Endothelial cell of umbilical vein (primary cell): ENCODE measurements around the gene KLHDC9. TPM values are rescaled to one million over a fixed set of nuclear protein-coding genes. Genes with fewer than 3 reads are reported as not detected.

Source experiments
- BruUV-seq: library from RNA; stranded (reverse); fragments of 400-500 nt; replicated peaks from 2 replicates; lab custom pipeline; 2021; lab: Mats Ljungman, UMichigan
- CTCF ChIA-PET: fragments of 300-600, 350-600 bp; sonication (Branson Sonifier 250); formaldehyde crosslinking; loops from one replicate; lab custom pipeline; 2021; ENCODE audit warnings: antibody characterized with exemption, inconsistent platforms; lab: Charles Lee
- POLR2A ChIA-PET: fragments of 300-600, 350-600 bp; sonication (Branson Sonifier 250); formaldehyde crosslinking; loops from one replicate; lab custom pipeline; 2021; ENCODE audit warnings: antibody characterized with exemption, inconsistent platforms; lab: Charles Lee
- DNase-seq: peaks from one replicate; pipeline ENCODE4 v3.0.0-alpha.2; 2011; ENCODE audit warnings: low read depth, low spot score
- FAIRE-seq: peaks from 2 replicates; lab custom pipeline; 2011; peaks lifted over from hg19 to GRCh38; lab: Jason Lieb, UNC
- H2AFZ ChIP-seq: 2 replicates; pipeline ENCODE4 v1.6.0; 2012; ENCODE audit warnings: low read depth, low read length, control low read depth, inconsistent platforms
- H3K27ac ChIP-seq: 2 replicates; pipeline ENCODE4 v1.5.1; 2011; ENCODE audit warnings: low read depth, mild to moderate bottlenecking, control low read depth, low read length, moderate library complexity; ENCODE audit not compliant: insufficient read depth
- H3K27me3 ChIP-seq, 2 experiments: 2 replicates each; pipeline versions ENCODE4 v1.6.0 to v1.6.1; 2011; ENCODE audit warnings: low read length in 2 of 2, mixed read lengths in 1 of 2; ENCODE audit not compliant: control insufficient read depth in 2 of 2, insufficient read depth in 2 of 2
- H3K36me3 ChIP-seq, 2 experiments: 2 replicates in 1 of 2; 3 replicates in 1 of 2; pipeline ENCODE4 v1.5.1; 2011; ENCODE audit warnings: low read length in 2 of 2, mild to moderate bottlenecking in 1 of 2, moderate library complexity in 1 of 2; ENCODE audit not compliant: control insufficient read depth in 2 of 2, insufficient read depth in 2 of 2; ENCODE audit errors: extremely low read depth in 1 of 2
- H3K4me1 ChIP-seq: 3 replicates; pipeline ENCODE4 v1.5.1; 2011; ENCODE audit warnings: mild to moderate bottlenecking, low read length; ENCODE audit not compliant: control insufficient read depth, insufficient read depth; ENCODE audit errors: extremely low read depth
- H3K4me2 ChIP-seq: 2 replicates; pipeline ENCODE4 v1.6.1; 2011; ENCODE audit warnings: low read length, control low read depth, mixed read lengths; ENCODE audit not compliant: insufficient read depth
- H3K4me3 ChIP-seq, 3 experiments: fragments of 200-600 bp in 1 of 3; sonication (generic), shearing (Covaris generic) in 1 of 3; replicated peaks in 1 of 3; 2 replicates each; pipeline ENCODE4 v1.5.1; 2011 to 2016; ENCODE audit warnings: control low read depth in 3 of 3, low read length in 3 of 3, mild to moderate bottlenecking in 2 of 3, inconsistent platforms in 1 of 3, low read depth in 1 of 3, moderate library complexity in 1 of 3; ENCODE audit not compliant: insufficient read depth in 1 of 3
- H3K79me2 ChIP-seq: 2 replicates; pipeline ENCODE4 v1.6.0; 2012; ENCODE audit warnings: low read length, inconsistent platforms; ENCODE audit not compliant: control insufficient read depth, insufficient read depth
- H3K9ac ChIP-seq: replicated peaks from 2 replicates; pipeline ENCODE3; 2011; ENCODE audit warnings: low read length, control low read depth; ENCODE audit not compliant: insufficient read depth; ENCODE audit errors: extremely low read depth
- H3K9me1 ChIP-seq: replicated peaks from 3 replicates; pipeline ENCODE4 v1.6.0; 2011; ENCODE audit warnings: mild to moderate bottlenecking, low read length; ENCODE audit not compliant: control insufficient read depth, insufficient read depth; ENCODE audit errors: extremely low read depth
- H3K9me3 ChIP-seq: replicated peaks from 2 replicates; pipeline ENCODE4 v1.5.1; 2012; ENCODE audit warnings: low read length, inconsistent platforms; ENCODE audit not compliant: control insufficient read depth, insufficient read depth
- H4K20me1 ChIP-seq: replicated peaks from 2 replicates; pipeline ENCODE3; 2011; ENCODE audit warnings: mild to moderate bottlenecking, low read length; ENCODE audit not compliant: control insufficient read depth, insufficient read depth; ENCODE audit errors: extremely low read depth
- EZH2 ChIP-seq: IDR thresholded peaks from 2 replicates; pipeline ENCODE4 v1.6.1; 2012; ENCODE audit warnings: borderline replicate concordance, low read depth, mild to moderate bottlenecking, moderate library complexity, low read length, inconsistent platforms; ENCODE audit not compliant: severe bottlenecking
- FOS ChIP-seq: IDR thresholded peaks from 2 replicates; pipeline ENCODE4 v1.6.1; 2011; ENCODE audit warnings: mild to moderate bottlenecking, low read length, moderate library complexity, borderline replicate concordance; ENCODE audit not compliant: insufficient read depth
- GATA2 ChIP-seq: IDR thresholded peaks from 2 replicates; pipeline ENCODE4 v1.7.0; 2011; ENCODE audit warnings: low read depth, mild to moderate bottlenecking, moderate library complexity, mixed read lengths, low read length; ENCODE audit not compliant: insufficient read length, insufficient read depth
- JUN ChIP-seq: IDR thresholded peaks from 2 replicates; pipeline ENCODE4 v1.6.1; 2011; ENCODE audit warnings: borderline replicate concordance, low read depth; ENCODE audit not compliant: insufficient read length, insufficient read depth
- MAX ChIP-seq: IDR thresholded peaks from 2 replicates; pipeline ENCODE4 v1.6.1; 2011; ENCODE audit not compliant: insufficient read depth, insufficient read length
- MYC ChIP-seq: IDR thresholded peaks from one replicate; pipeline ENCODE4 v1.6.1; 2011; ENCODE audit warnings: mild to moderate bottlenecking, low read depth, low read length
- POLR2A ChIP-seq: IDR thresholded peaks from 2 replicates; pipeline ENCODE4 v1.6.1; 2012; ENCODE audit warnings: low read depth, mild to moderate bottlenecking, control low read depth, low read length
- POLR2AphosphoS5 ChIP-seq: IDR thresholded peaks from 2 replicates; pipeline ENCODE4 v1.6.1; 2012; ENCODE audit warnings: low read depth, mild to moderate bottlenecking, control low read depth, low read length, moderate library complexity; ENCODE audit not compliant: insufficient read depth
- dilution Hi-C: fragments of 300-500 bp; cut with MboI; formaldehyde crosslinking; loops from one replicate; pipeline ENCODE4 v1.15.0; 2019; ENCODE audit warnings: low sequenced_read_pairs; ENCODE audit not compliant: extremely low pct_ligation_motif_present
- intact Hi-C: fragments of 100-400 bp; cut with micrococcal nuclease; formaldehyde crosslinking; loops from one replicate; pipeline ENCODE4 v1.10.0; 2022
- polyA plus RNA-seq, 4 experiments: library from polyadenylated mRNA; depleted of rRNA in 3 of 4; stranded (reverse) in 3 of 4; unstranded in 1 of 4; fragments of >200 nt; gene quantifications; 2 replicates each; pipeline versions ENCODE4 v1.2.1 to v1.2.3, GENCODE V29; 2011 to 2012; ENCODE audit warnings: missing spikeins in 1 of 4
- total RNA-seq: library from RNA; stranded (reverse); gene quantifications from 2 replicates; pipeline ENCODE4 v1.2.3, GENCODE V29; 2021
- TF ChIP-seq, protein P1 (sequence below), 2 donors: IDR thresholded peaks; 1 replicate in 1 of 2; 2 replicates in 1 of 2; pipeline ENCODE4 v1.5.1; 2011; ENCODE audit warnings: low read length in 2 of 2, mild to moderate bottlenecking in 2 of 2, moderate library complexity in 2 of 2, control low read depth in 1 of 2, inconsistent platforms in 1 of 2, low read depth in 1 of 2; ENCODE audit not compliant: insufficient read depth in 1 of 2; ENCODE audit errors: extremely low read depth in 1 of 2

The KLHDC9 gene
- total and polyA plus RNA-seq, 2 donors (not counting 3 experiments of a cell fraction or from before 2014, with no cell fraction given) = 1.1 to 2.6 TPM

DNA sequence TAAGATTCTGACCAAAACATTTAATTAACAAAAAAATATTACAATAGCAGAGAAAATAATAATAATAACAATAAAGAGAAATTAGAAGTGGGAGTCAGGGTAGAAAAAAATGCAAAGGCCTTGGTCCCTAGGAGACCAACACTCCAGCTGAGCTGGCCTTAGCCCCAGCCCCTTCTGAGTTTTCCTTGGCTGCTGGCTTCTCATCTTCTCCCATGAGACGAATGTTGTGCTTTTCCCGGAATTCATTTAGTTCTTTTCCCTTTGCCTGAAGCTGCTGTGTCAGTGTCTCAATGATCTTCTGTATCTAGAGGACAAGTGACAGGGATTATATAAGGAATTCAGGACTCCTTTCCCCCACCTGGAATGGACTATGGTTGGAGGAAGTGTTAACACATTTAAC is 2.4 kb downstream of the KLHDC9 start:
- ChIA-PET CTCF (interaction anchor here (2.3 to 7.6 kb wide), 3 partner anchors 37 to 110 kb away, joined by 6 to 197 read pairs (median 34); no protein-coding TSS in a partner anchor), POLR2A (no interaction called here)
- intact Hi-C loops = no loop called here
- Histone ChIP-seq H4K20me1 (no peaks in the 10 kb centered on the region), H3K79me2 (peaks cover 28% of the 10 kb centered on the region), H3K27ac (no peak overlapping the region), H3K36me3 (peaks cover 9 to 11% of the 10 kb centered on the region in 2 experiments), H3K9me1 (no peaks in the 10 kb centered on the region), H3K4me3 (no peak overlapping the region), H3K9me3 (no peaks in the 10 kb centered on the region), H3K4me1 (peaks cover 8% of the 10 kb centered on the region), H3K27me3 (no peaks in the 10 kb centered on the region), H3K4me2 (no peak overlapping the region), H3K9ac (no peak overlapping the region), H2AFZ (no peak overlapping the region)
- no TSS peak for BruUV-seq
- dilution Hi-C loops = no loop called here
- no peak for TF ChIP-seq MAX
- no peak for TF ChIP-seq GATA2
- TF ChIP-seq, protein P1, sequence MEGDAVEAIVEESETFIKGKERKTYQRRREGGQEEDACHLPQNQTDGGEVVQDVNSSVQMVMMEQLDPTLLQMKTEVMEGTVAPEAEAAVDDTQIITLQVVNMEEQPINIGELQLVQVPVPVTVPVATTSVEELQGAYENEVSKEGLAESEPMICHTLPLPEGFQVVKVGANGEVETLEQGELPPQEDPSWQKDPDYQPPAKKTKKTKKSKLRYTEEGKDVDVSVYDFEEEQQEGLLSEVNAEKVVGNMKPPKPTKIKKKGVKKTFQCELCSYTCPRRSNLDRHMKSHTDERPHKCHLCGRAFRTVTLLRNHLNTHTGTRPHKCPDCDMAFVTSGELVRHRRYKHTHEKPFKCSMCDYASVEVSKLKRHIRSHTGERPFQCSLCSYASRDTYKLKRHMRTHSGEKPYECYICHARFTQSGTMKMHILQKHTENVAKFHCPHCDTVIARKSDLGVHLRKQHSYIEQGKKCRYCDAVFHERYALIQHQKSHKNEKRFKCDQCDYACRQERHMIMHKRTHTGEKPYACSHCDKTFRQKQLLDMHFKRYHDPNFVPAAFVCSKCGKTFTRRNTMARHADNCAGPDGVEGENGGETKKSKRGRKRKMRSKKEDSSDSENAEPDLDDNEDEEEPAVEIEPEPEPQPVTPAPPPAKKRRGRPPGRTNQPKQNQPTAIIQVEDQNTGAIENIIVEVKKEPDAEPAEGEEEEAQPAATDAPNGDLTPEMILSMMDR (IDR thresholded peaks at IDR 0.05; ENCODE audit: extremely low read depth in 1 of 2, insufficient read depth in 1 of 2, low read depth in 1 of 2, low read length in 2 of 2) = no peak
- TF ChIP-seq MYC = no peak
- TF ChIP-seq POLR2A = no peak
- no peak for TF ChIP-seq POLR2AphosphoS5
- TF ChIP-seq JUN = no peak
- no peak for TF ChIP-seq EZH2
- no peak for TF ChIP-seq FOS
- no peak for DNase-seq
- FAIRE-seq = no peak
